GM12874 (cell line): ENCODE results near the gene KCNT2.

Source experiments
- TF ChIP-seq, protein P1 (sequence below): IDR thresholded peaks from 2 replicates; pipeline ENCODE4 v1.5.1; 2011; ENCODE audit warnings: low read depth, mild to moderate bottlenecking, control low read depth, low read length, moderate library complexity; ENCODE audit not compliant: insufficient read depth

Gene KCNT2

DNA sequence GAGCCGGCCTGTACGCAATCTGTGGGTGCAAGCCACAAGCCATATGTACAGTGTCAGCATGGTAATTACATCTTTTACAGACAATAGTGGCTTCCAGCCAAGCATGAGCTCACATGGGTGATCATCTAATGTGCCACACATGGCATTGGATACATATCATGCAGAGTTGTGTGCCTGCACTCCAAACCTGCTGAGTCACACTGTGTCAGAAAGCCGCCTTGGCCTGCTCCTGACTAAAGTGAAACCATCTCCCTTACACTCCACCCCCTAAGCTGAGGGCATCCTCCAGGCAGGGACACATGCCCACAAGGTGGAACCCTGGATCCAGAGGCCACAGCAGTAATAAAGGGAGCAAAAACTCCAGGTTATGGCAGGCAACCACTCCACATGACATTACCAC lies 72.5 kb downstream of the KCNT2 start:
- TF ChIP-seq, protein P1, sequence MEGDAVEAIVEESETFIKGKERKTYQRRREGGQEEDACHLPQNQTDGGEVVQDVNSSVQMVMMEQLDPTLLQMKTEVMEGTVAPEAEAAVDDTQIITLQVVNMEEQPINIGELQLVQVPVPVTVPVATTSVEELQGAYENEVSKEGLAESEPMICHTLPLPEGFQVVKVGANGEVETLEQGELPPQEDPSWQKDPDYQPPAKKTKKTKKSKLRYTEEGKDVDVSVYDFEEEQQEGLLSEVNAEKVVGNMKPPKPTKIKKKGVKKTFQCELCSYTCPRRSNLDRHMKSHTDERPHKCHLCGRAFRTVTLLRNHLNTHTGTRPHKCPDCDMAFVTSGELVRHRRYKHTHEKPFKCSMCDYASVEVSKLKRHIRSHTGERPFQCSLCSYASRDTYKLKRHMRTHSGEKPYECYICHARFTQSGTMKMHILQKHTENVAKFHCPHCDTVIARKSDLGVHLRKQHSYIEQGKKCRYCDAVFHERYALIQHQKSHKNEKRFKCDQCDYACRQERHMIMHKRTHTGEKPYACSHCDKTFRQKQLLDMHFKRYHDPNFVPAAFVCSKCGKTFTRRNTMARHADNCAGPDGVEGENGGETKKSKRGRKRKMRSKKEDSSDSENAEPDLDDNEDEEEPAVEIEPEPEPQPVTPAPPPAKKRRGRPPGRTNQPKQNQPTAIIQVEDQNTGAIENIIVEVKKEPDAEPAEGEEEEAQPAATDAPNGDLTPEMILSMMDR = no peak

DNA sequence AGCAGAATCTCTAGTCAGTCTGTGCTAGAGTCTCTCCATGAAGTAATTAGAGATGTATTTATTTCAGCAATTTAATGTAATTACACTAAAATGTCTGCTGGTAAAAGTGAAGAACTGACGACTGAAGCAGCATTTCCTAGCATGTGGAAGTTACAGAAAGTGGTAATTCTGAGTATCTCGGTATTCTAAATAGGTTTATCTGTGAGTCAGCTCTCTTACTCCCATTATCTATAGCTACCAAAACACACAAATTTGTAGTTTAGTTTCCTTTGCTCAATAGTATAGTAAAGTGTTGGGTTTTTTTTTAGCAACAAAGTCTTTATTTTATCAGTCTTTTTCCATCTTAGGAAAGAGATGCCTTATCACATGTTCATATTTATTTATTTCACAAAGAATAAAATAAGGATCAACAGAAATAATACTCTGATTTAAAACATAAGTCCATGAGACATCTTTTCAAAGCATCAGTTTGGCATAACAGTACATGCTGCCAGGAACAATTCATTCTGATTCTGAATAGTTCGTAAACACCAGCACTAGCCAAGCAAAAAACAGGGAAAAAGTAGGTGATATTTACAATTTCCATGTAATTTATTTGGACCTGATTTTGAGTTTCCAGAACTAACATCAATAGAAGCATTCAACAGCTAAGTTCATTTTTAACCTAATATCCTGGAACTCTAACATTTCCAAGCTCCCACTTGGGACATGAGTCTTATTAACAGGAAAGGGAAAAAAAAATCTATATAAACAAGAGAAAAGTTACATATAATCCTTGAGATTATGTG lies 76.3 kb downstream of the KCNT2 start:
- TF ChIP-seq, protein P1 = no peak

DNA sequence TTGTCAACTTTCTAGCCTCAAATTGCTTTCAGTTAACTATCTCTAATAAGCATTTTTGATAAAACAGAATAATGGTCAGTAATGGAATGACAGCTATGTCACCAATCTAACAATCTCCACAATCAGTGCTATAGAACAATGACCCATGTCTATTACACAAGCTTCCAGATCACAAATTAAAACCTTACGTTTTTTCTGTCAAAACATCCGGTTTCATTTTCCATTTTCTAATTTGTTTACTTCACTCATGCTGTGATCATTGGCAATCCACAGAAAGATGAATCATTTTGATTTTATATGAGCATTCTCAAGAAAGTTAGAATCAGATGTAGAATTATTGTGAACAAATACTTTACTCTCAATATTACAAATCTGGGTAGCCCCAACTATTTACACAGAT lies 80.3 kb downstream of the KCNT2 start:
- TF ChIP-seq, protein P1 = no peak

- TF ChIP-seq, protein P1 = no peak
Measured at GRCh38 chr1:196517193-196517592, 91.0 kb downstream of the KCNT2 start.

- TF ChIP-seq, protein P1 = no peak
Measured at GRCh38 chr1:196516373-196516772, 91.9 kb downstream of the KCNT2 start.

DNA sequence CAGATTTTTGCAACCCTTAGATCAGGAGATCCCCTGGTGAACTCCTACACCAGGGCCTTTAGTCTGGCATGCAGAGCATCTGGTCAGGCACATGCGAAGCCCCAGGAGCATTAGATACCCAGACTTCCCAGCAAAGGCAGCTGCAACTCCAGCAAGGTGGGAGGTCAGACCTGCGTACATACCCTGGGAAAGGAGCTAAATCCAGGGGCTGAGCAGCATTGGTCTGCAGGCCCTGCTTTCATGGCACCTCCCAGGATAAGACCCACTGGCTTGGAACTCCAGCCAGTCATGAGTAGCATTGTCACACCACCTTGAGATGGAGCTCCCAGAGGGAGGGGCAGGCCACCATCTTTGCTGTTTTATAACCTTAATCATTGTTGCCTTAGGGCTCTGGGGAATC lies 92.3 kb downstream of the KCNT2 start:
- TF ChIP-seq, protein P1 = no peak

- TF ChIP-seq, protein P1 = no peak
Measured at GRCh38 chr1:196513821-196514220, 94.4 kb downstream of the KCNT2 start.

DNA sequence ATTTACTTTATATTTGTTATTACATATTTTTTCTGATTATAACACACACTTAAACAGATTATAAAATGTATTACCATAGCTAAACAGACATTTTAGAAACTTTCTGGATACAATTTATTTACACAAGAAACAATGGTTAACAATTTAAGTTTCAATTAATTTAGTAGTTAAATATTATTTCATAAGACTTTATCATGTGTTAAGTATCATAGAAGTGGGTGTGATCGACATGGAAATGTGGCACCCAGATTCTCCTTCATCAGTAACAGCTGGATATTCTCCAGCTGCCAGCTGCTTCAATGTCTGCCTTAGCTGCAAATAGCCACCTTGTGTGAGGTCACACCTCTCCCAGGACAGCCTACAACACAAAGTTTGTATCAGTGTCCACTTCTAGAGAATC lies 97.8 kb downstream of the KCNT2 start:
- TF ChIP-seq, protein P1 = no peak
